B cell (primary cell): ENCODE measurements around the gene MYRIP. TPM values are rescaled to one million over a fixed set of nuclear protein-coding genes. Genes with fewer than 3 reads are reported as not detected.

Experiments
- ATAC-seq: fragments of 200-7000 bp; cut with Tn5 transposase; one replicate; pipeline ENCODE4 v1.10.0; 2021; ENCODE audit warnings: low read depth, mild to moderate bottlenecking, moderate number of reproducible peaks, moderate library complexity
- CTCF ChIA-PET: fragments of 350-600 bp; sonication (Branson Sonifier 250); formaldehyde crosslinking; loops from one replicate; lab custom pipeline; 2021; ENCODE audit warnings: antibody characterized with exemption, inconsistent platforms; lab: Charles Lee
- POLR2A ChIA-PET: fragments of 350-600 bp; sonication (Branson Sonifier 250); formaldehyde crosslinking; loops from one replicate; lab custom pipeline; 2021; ENCODE audit warnings: antibody characterized with exemption; lab: Charles Lee
- DNase-seq: peaks from one replicate; pipeline ENCODE4 v3.0.0; 2013
- H2AFZ ChIP-seq: 2 replicates; pipeline ENCODE4 v1.6.1; 2012; ENCODE audit warnings: mild to moderate bottlenecking, low read depth, low read length; ENCODE audit not compliant: insufficient read depth, poor library complexity, severe bottlenecking
- H3K27ac ChIP-seq, 2 donors: 1 replicate in 1 of 2; 2 replicates in 1 of 2; pipeline ENCODE4 v1.5.1; 2012 to 2013; ENCODE audit warnings: low read length in 2 of 2, mild to moderate bottlenecking in 2 of 2, moderate library complexity in 1 of 2
- H3K27me3 ChIP-seq, 4 experiments: fragments of 200-600 bp in 1 of 4; sonication (generic) in 1 of 4; replicated peaks in 1 of 4; 1 replicate in 2 of 4; 2 replicates in 2 of 4; pipeline versions ENCODE4 v1.6.1 to v1.7.0; 2013 to 2016; ENCODE audit warnings: low read length in 3 of 4, mild to moderate bottlenecking in 2 of 4, mixed read lengths in 1 of 4, moderate library complexity in 1 of 4; ENCODE audit not compliant: insufficient read depth in 4 of 4, control insufficient read depth in 3 of 4; ENCODE audit errors: control extremely low read depth in 1 of 4
- H3K36me3 ChIP-seq, 2 experiments: replicated peaks in 1 of 2; 1 replicate in 1 of 2; 2 replicates in 1 of 2; pipeline versions ENCODE4 v1.6.1 to v1.7.1; 2013; ENCODE audit warnings: low read length in 1 of 2; ENCODE audit not compliant: insufficient read depth in 2 of 2, control insufficient read depth in 1 of 2; ENCODE audit errors: control extremely low read depth in 1 of 2, extremely low read depth in 1 of 2
- H3K4me1 ChIP-seq, 2 donors: fragments of 200-600 bp in 1 of 2; sonication (generic) in 1 of 2; 1 replicate in 1 of 2; 2 replicates in 1 of 2; pipeline versions ENCODE4 v1.5.1 to v1.6.1; 2013 to 2017; ENCODE audit warnings: low read length in 2 of 2; ENCODE audit not compliant: control insufficient read depth in 2 of 2, insufficient read depth in 2 of 2
- H3K4me2 ChIP-seq: replicated peaks from 2 replicates; pipeline ENCODE3; 2012; ENCODE audit warnings: mild to moderate bottlenecking, low read depth, low read length; ENCODE audit not compliant: poor library complexity, severe bottlenecking
- H3K4me3 ChIP-seq, 5 experiments: fragments of 200-600 bp in 1 of 5; sonication (generic) in 1 of 5; 1 replicate in 3 of 5; 2 replicates in 2 of 5; pipeline versions ENCODE4 v1.5.1 to v1.7.0; 2011 to 2016; ENCODE audit warnings: low read length in 4 of 5, mild to moderate bottlenecking in 4 of 5, low read depth in 2 of 5, control low read depth in 1 of 5, moderate library complexity in 1 of 5; ENCODE audit not compliant: insufficient read depth in 1 of 5; ENCODE audit errors: control extremely low read depth in 1 of 5, extremely low read depth in 1 of 5
- H3K79me2 ChIP-seq: fragments of 200-600 bp; sonication (generic); one replicate; pipeline ENCODE4 v1.6.0; 2016; ENCODE audit warnings: low read length; ENCODE audit not compliant: control insufficient read depth, insufficient read depth
- H3K9ac ChIP-seq: fragments of 200-600 bp; sonication (generic); 2 replicates; pipeline ENCODE4 v1.6.1; 2017; ENCODE audit warnings: mild to moderate bottlenecking, low read length, moderate library complexity
- H3K9me3 ChIP-seq, 3 donors: one replicate each; pipeline versions ENCODE4 v1.6.1 to v1.7.1; 2013; ENCODE audit warnings: low read length in 2 of 3; ENCODE audit not compliant: control insufficient read depth in 2 of 3, insufficient read depth in 1 of 3; ENCODE audit errors: control extremely low read depth in 1 of 3
- H4K20me1 ChIP-seq: 2 replicates; pipeline ENCODE4 v1.6.0; 2012; ENCODE audit warnings: mild to moderate bottlenecking, low read length; ENCODE audit not compliant: insufficient read depth, control insufficient read depth, poor library complexity, severe bottlenecking
- H3K27ac Mint-ChIP-seq: one replicate; pipeline ENCODE4 v1.8.0; 2021; ENCODE audit warnings: mixed read lengths
- H3K27me3 Mint-ChIP-seq: one replicate; pipeline ENCODE4 v1.8.0; 2021; ENCODE audit warnings: mixed read lengths
- H3K4me1 Mint-ChIP-seq: one replicate; pipeline ENCODE4 v1.8.0; 2021; ENCODE audit warnings: mixed read lengths
- H3K4me3 Mint-ChIP-seq: one replicate; pipeline ENCODE4 v1.8.0; 2021; ENCODE audit warnings: mixed read lengths
- H3K9me3 Mint-ChIP-seq: one replicate; pipeline ENCODE4 v1.8.0; 2022; ENCODE audit warnings: mixed read lengths; ENCODE audit not compliant: insufficient read depth
- EZH2 ChIP-seq: IDR thresholded peaks from 2 replicates; pipeline ENCODE4 v1.6.1; 2012; ENCODE audit warnings: borderline replicate concordance, low read depth, mild to moderate bottlenecking, moderate library complexity, low read length; ENCODE audit not compliant: insufficient read depth, poor library complexity, severe bottlenecking
- WGBS: methylation state at CpG from one replicate; pipeline ENCODE4 v1.1.5; 2013; ENCODE audit warnings: missing lambda C conversion rate; ENCODE audit not compliant: insufficient coverage; 5-methylcytosine and 5-hydroxymethylcytosine counted together
- intact Hi-C: fragments of 100-400 bp; cut with micrococcal nuclease; formaldehyde crosslinking; loops from one replicate; pipeline ENCODE4 v1.10.0; 2022
- polyA plus RNA-seq: library from polyadenylated mRNA; depleted of rRNA; stranded (reverse); fragments of >200 nt; gene quantifications from 2 replicates; pipeline ENCODE4 v1.2.3, GENCODE V29; 2012
- total RNA-seq, 2 donors: library from RNA; stranded (reverse); fragments of 120-200 nt in 1 of 2; gene quantifications; 1 replicate in 1 of 2; 2 replicates in 1 of 2; pipeline versions ENCODE4 v1.2.3 to v1.2.4, GENCODE V29; 2013 to 2022
- TF ChIP-seq, protein P1 (sequence below): fragments of 200-600 bp; IDR thresholded peaks from one replicate; pipeline ENCODE4 v1.8.0; 2022; ENCODE audit warnings: antibody characterized with exemption, mild to moderate bottlenecking

Gene MYRIP
- total and polyA plus RNA-seq, 2 donors (not counting 1 experiment from before 2014, with no cell fraction given) = 0.03 to 0.10 TPM

DNA sequence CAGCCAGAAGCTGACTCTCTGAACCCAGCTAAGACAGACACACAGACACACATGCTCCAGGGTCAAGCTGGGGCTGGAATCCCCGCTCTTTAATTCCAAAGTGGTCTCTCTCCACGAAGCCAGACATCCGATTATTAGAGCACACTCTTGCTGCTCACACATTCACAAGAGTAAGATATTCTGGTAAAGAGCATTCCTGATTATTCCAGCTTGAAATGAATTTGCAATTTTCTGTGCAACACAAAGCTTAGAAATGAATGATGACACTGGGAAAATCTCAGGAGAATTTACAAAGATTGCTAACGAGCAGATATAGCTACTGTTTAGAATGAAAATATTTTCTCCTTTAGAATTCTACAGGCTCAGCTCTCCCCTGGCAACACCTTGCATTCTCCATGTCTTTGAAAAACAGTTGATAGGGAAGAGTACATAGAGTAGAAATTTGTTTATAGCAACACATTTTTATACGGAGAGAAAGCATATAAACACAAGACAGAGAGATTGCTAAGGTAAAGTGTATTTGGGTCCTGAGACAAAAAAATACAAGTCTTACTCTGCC lies 419.5 kb downstream of the MYRIP start:
- no peak overlapping the region for H3K4me3 Mint-ChIP-seq
- no peak overlapping the region for H3K27ac Mint-ChIP-seq
- Histone ChIP-seq H3K79me2 (no peaks in the 10 kb centered on the region), H3K4me1 (peaks cover 0 to 2% of the 10 kb centered on the region in 2 donors), H3K9ac (no peak overlapping the region), H4K20me1 (no peaks in the 10 kb centered on the region), H3K9me3 (no peaks in the 10 kb centered on the region), H3K27me3 (no peaks in the 10 kb centered on the region), H2AFZ (no peak overlapping the region), H3K27ac (no peak overlapping the region), H3K4me2 (no peak overlapping the region), H3K36me3 (no peaks in the 10 kb centered on the region), H3K4me3 (no peak overlapping the region)
- no peaks in the 10 kb centered on the region for H3K9me3 Mint-ChIP-seq
- no peaks in the 10 kb centered on the region for H3K27me3 Mint-ChIP-seq
- ChIA-PET POLR2A (no interaction called here), CTCF (no interaction called here)
- no peak for TF ChIP-seq EZH2
- TF ChIP-seq, protein P1, sequence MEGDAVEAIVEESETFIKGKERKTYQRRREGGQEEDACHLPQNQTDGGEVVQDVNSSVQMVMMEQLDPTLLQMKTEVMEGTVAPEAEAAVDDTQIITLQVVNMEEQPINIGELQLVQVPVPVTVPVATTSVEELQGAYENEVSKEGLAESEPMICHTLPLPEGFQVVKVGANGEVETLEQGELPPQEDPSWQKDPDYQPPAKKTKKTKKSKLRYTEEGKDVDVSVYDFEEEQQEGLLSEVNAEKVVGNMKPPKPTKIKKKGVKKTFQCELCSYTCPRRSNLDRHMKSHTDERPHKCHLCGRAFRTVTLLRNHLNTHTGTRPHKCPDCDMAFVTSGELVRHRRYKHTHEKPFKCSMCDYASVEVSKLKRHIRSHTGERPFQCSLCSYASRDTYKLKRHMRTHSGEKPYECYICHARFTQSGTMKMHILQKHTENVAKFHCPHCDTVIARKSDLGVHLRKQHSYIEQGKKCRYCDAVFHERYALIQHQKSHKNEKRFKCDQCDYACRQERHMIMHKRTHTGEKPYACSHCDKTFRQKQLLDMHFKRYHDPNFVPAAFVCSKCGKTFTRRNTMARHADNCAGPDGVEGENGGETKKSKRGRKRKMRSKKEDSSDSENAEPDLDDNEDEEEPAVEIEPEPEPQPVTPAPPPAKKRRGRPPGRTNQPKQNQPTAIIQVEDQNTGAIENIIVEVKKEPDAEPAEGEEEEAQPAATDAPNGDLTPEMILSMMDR = no peak
- H3K4me1 Mint-ChIP-seq = peaks cover 11% of the 10 kb centered on the region
- WGBS = no CpG with 5 or more reads among the region's 5 CpGs
- intact Hi-C loops = no loop called here
- ATAC-seq (no peak), DNase-seq (no peak)

GRCh38 chr3:40229386-40229785 lies 420.0 kb downstream of the MYRIP start:
- H3K4me1 Mint-ChIP-seq = peaks cover 11% of the 10 kb centered on the region
- no peaks in the 10 kb centered on the region for H3K27me3 ChIP-seq
- no peak overlapping the region for H3K4me2 ChIP-seq
- H3K4me3 Mint-ChIP-seq = no peak overlapping the region
- no peaks in the 10 kb centered on the region for H3K79me2 ChIP-seq
- POLR2A ChIA-PET = no interaction called here
- no peaks in the 10 kb centered on the region for H4K20me1 ChIP-seq
- no peak overlapping the region for H3K27ac ChIP-seq
- DNase-seq (peak; percentile 19), ATAC-seq (peak; percentile 21)
- H3K4me3 ChIP-seq = no peak overlapping the region
- intact Hi-C loops = no loop called here
- WGBS = 88% methylated on average over 6 of the region's 6 CpGs
- H3K9me3 ChIP-seq = no peaks in the 10 kb centered on the region
- no peak for TF ChIP-seq EZH2
- TF ChIP-seq, protein P1 = no peak
- H2AFZ ChIP-seq = no peak overlapping the region
- H3K27me3 Mint-ChIP-seq = no peaks in the 10 kb centered on the region
- CTCF ChIA-PET = no interaction called here
- H3K4me1 ChIP-seq = peaks cover 0 to 2% of the 10 kb centered on the region in 2 donors
- no peak overlapping the region for H3K27ac Mint-ChIP-seq
- no peaks in the 10 kb centered on the region for H3K9me3 Mint-ChIP-seq
- no peaks in the 10 kb centered on the region for H3K36me3 ChIP-seq
- H3K9ac ChIP-seq = no peak overlapping the region
